HG02981 (cell line): Measurements from ENCODE around the gene ARL16.
A peak's percentile ranks its signal among the peaks of the same experiment; 100 is the strongest.

Experiments used
- ATAC-seq: cut with Tn5 transposase; IDR thresholded peaks from one replicate; pipeline ENCODE4 v1.9.1; 2021; ENCODE audit warnings: mild to moderate bottlenecking, moderate library complexity; ENCODE audit not compliant: unreplicated experiment

The ARL16 gene

GRCh38 chr17:81713004-81713555 lies 29.5 kb upstream of the ARL16 start:
- no peak for ATAC-seq

- peak; percentile 20 for ATAC-seq
Observed at GRCh38 chr17:81712468-81713003, 28.9 kb upstream of the ARL16 start.

- ATAC-seq: peak; percentile 69
Observed at GRCh38 chr17:81711814-81712467, 28.3 kb upstream of the ARL16 start, which contains the start of gene SLC25A10. SLC25A10 (plus strand) TSS chr17:81712284; CDS start chr17:81712427, 143 bp downstream.

GRCh38 chr17:81710514-81711308 lies 27.1 kb upstream of the ARL16 start:
- ATAC-seq: no peak

- ATAC-seq: no peak
Observed at GRCh38 chr17:81708739-81709185, 25.2 kb upstream of the ARL16 start.

- no peak for ATAC-seq
Observed at GRCh38 chr17:81707725-81708646, 24.4 kb upstream of the ARL16 start.

GRCh38 chr17:81706757-81707624 lies 23.4 kb upstream of the ARL16 start:
- ATAC-seq: no peak

- no peak for ATAC-seq
Observed at GRCh38 chr17:81706232-81706611, 22.6 kb upstream of the ARL16 start.

- ATAC-seq: no peak
Observed at GRCh38 chr17:81705518-81706231, 22.1 kb upstream of the ARL16 start.

- no peak for ATAC-seq
Observed at GRCh38 chr17:81703747-81704654, 20.4 kb upstream of the ARL16 start.

- peak; percentile 81 for ATAC-seq
Observed at GRCh38 chr17:81702934-81703746, 19.5 kb upstream of the ARL16 start, which contains the start of gene MRPL12. MRPL12 (plus strand) TSS chr17:81703367; CDS start chr17:81703502, 135 bp downstream.

- ATAC-seq: no peak
Observed at GRCh38 chr17:81701288-81702071, 17.9 kb upstream of the ARL16 start.

GRCh38 chr17:81700353-81701287 lies 17.0 kb upstream of the ARL16 start:
- ATAC-seq: no peak

- ATAC-seq: no peak
Observed at GRCh38 chr17:81697261-81698044, 13.9 kb upstream of the ARL16 start.
